HAP-1 (cell line): ENCODE data around the gene RELN.

Experiments
- DNase-seq, 2 experiments: peaks; one replicate each; pipeline ENCODE4 v3.0.0-alpha.2; 2016 to 2020; ENCODE audit warnings: low spot score in 2 of 2
- H3K27me3 ChIP-seq: fragments of 250-450 bp; sonication (Bioruptor Pico); 2 replicates; pipeline ENCODE4 v1.5.1; 2020; ENCODE audit warnings: low read depth, mild to moderate bottlenecking, moderate library complexity
- H3K36me3 ChIP-seq: fragments of 250-450 bp; sonication (Bioruptor Pico); replicated peaks from 2 replicates; pipeline ENCODE4 v1.5.1; 2020; ENCODE audit warnings: mild to moderate bottlenecking
- H3K4me1 ChIP-seq: fragments of 250-450 bp; sonication (Bioruptor Pico); 2 replicates; pipeline ENCODE4 v1.5.1; 2020; ENCODE audit warnings: mild to moderate bottlenecking
- H3K4me3 ChIP-seq: fragments of 250-450 bp; sonication (Bioruptor Pico); 2 replicates; pipeline ENCODE4 v1.5.1; 2020; ENCODE audit warnings: mild to moderate bottlenecking, moderate library complexity
- H3K9me3 ChIP-seq: fragments of 250-450 bp; sonication (Bioruptor Pico); 2 replicates; pipeline ENCODE4 v1.5.1; 2020; ENCODE audit warnings: mild to moderate bottlenecking, moderate library complexity
- in situ Hi-C: fragments of 300-500 bp; cut with MboI; formaldehyde crosslinking; loops from 3 replicates; pipeline ENCODE4 v1.14.3; 2020; ENCODE audit warnings: low sequenced_read_pairs, inconsistent platforms, mixed read lengths

RELN gene

GRCh38 chr7:103571586-103571985, 417.9 kb downstream of the RELN start:
- Histone ChIP-seq H3K9me3 (no peaks in the 10 kb centered on the region), H3K4me1 (peaks cover 30% of the 10 kb centered on the region), H3K36me3 (no peaks in the 10 kb centered on the region), H3K4me3 (no peak overlapping the region), H3K27me3 (no peaks in the 10 kb centered on the region)
- in situ Hi-C loops = loop anchor here (25.0 kb wide), 1 partner anchor 591 kb away; no protein-coding TSS in a partner anchor
- no peak for DNase-seq

GRCh38 chr7:103569621-103570305, 419.7 kb downstream of the RELN start:
- peak; percentile 59 to 81 for DNase-seq
- Histone ChIP-seq H3K27me3 (no peaks in the 10 kb centered on the region), H3K9me3 (no peaks in the 10 kb centered on the region), H3K4me3 (no peak overlapping the region), H3K36me3 (no peaks in the 10 kb centered on the region), H3K4me1 (peaks cover 30% of the 10 kb centered on the region)
- in situ Hi-C loops = loop anchor here (25.0 kb wide), 1 partner anchor 593 kb away; no protein-coding TSS in a partner anchor

GRCh38 chr7:103564416-103564815, 425.0 kb downstream of the RELN start:
- in situ Hi-C loops = loop anchor here (25.0 kb wide), 1 partner anchor 598 kb away; no protein-coding TSS in a partner anchor
- no peak for DNase-seq
- Histone ChIP-seq H3K4me1 (peaks cover 7% of the 10 kb centered on the region), H3K4me3 (no peak overlapping the region), H3K27me3 (no peaks in the 10 kb centered on the region), H3K9me3 (no peaks in the 10 kb centered on the region), H3K36me3 (no peaks in the 10 kb centered on the region)

GRCh38 chr7:103560136-103560535, 429.3 kb downstream of the RELN start:
- Histone ChIP-seq H3K36me3 (no peaks in the 10 kb centered on the region), H3K9me3 (no peaks in the 10 kb centered on the region), H3K4me3 (no peak overlapping the region), H3K4me1 (no peaks in the 10 kb centered on the region), H3K27me3 (no peaks in the 10 kb centered on the region)
- in situ Hi-C loops = loop anchor here (25.0 kb wide), 1 partner anchor 602 kb away; no protein-coding TSS in a partner anchor
- DNase-seq = no peak

- in situ Hi-C loops = loop anchor here (25.0 kb wide), 1 partner anchor 611 kb away; no protein-coding TSS in a partner anchor
- DNase-seq = no peak
- Histone ChIP-seq H3K27me3 (no peaks in the 10 kb centered on the region), H3K4me1 (no peaks in the 10 kb centered on the region), H3K36me3 (no peaks in the 10 kb centered on the region), H3K9me3 (no peaks in the 10 kb centered on the region), H3K4me3 (no peak overlapping the region)
Observed at GRCh38 chr7:103551016-103551415, 438.4 kb downstream of the RELN start.

GRCh38 chr7:103549786-103550185, 439.7 kb downstream of the RELN start:
- Histone ChIP-seq H3K4me3 (no peak overlapping the region), H3K27me3 (no peaks in the 10 kb centered on the region), H3K4me1 (no peaks in the 10 kb centered on the region), H3K36me3 (no peaks in the 10 kb centered on the region), H3K9me3 (no peaks in the 10 kb centered on the region)
- no peak for DNase-seq
- in situ Hi-C loops = loop anchor here (25.0 kb wide), 1 partner anchor 613 kb away; no protein-coding TSS in a partner anchor

GRCh38 chr7:103547451-103548284, 441.8 kb downstream of the RELN start:
- no peaks in the 10 kb centered on the region for H3K36me3 ChIP-seq
- no peaks in the 10 kb centered on the region for H3K27me3 ChIP-seq
- no peak overlapping the region for H3K4me3 ChIP-seq
- in situ Hi-C loops = no loop called here
- no peak for DNase-seq
- no peaks in the 10 kb centered on the region for H3K4me1 ChIP-seq
- H3K9me3 ChIP-seq = no peaks in the 10 kb centered on the region

GRCh38 chr7:103542470-103542869, 447.0 kb downstream of the RELN start:
- in situ Hi-C loops = no loop called here
- Histone ChIP-seq H3K4me1 (no peaks in the 10 kb centered on the region), H3K27me3 (no peaks in the 10 kb centered on the region), H3K4me3 (no peak overlapping the region), H3K9me3 (no peaks in the 10 kb centered on the region), H3K36me3 (no peaks in the 10 kb centered on the region)
- DNase-seq = no peak

GRCh38 chr7:103541947-103542346, 447.5 kb downstream of the RELN start:
- Histone ChIP-seq H3K9me3 (no peaks in the 10 kb centered on the region), H3K4me1 (no peaks in the 10 kb centered on the region), H3K27me3 (no peaks in the 10 kb centered on the region), H3K36me3 (no peaks in the 10 kb centered on the region), H3K4me3 (no peak overlapping the region)
- in situ Hi-C loops = no loop called here
- DNase-seq = no peak

- Histone ChIP-seq H3K36me3 (no peaks in the 10 kb centered on the region), H3K9me3 (no peaks in the 10 kb centered on the region), H3K4me3 (no peak overlapping the region), H3K27me3 (no peaks in the 10 kb centered on the region), H3K4me1 (no peaks in the 10 kb centered on the region)
- no peak for DNase-seq
- in situ Hi-C loops = no loop called here
Observed at GRCh38 chr7:103541026-103541425, 448.4 kb downstream of the RELN start.

- H3K4me3 ChIP-seq = no peak overlapping the region
- H3K4me1 ChIP-seq = no peaks in the 10 kb centered on the region
- no peaks in the 10 kb centered on the region for H3K27me3 ChIP-seq
- in situ Hi-C loops = no loop called here
- no peaks in the 10 kb centered on the region for H3K9me3 ChIP-seq
- H3K36me3 ChIP-seq = no peaks in the 10 kb centered on the region
- no peak for DNase-seq
Observed at GRCh38 chr7:103540338-103540737, 449.1 kb downstream of the RELN start.

GRCh38 chr7:103539875-103540274, 449.6 kb downstream of the RELN start:
- in situ Hi-C loops = no loop called here
- H3K27me3 ChIP-seq = no peaks in the 10 kb centered on the region
- H3K4me1 ChIP-seq = no peaks in the 10 kb centered on the region
- H3K4me3 ChIP-seq = no peak overlapping the region
- no peak for DNase-seq
- no peaks in the 10 kb centered on the region for H3K9me3 ChIP-seq
- H3K36me3 ChIP-seq = no peaks in the 10 kb centered on the region

GRCh38 chr7:103538964-103539709, 450.3 kb downstream of the RELN start:
- in situ Hi-C loops = no loop called here
- Histone ChIP-seq H3K27me3 (no peaks in the 10 kb centered on the region), H3K4me1 (no peaks in the 10 kb centered on the region), H3K9me3 (no peaks in the 10 kb centered on the region), H3K36me3 (no peaks in the 10 kb centered on the region), H3K4me3 (no peak overlapping the region)
- DNase-seq = no peak
